Adrenal gland (tissue), 12 donors: ENCODE data around the gene USP40. TPM values are rescaled to one million over a fixed set of nuclear protein-coding genes. Genes with fewer than 3 reads are reported as not detected.
A peak's percentile ranks its signal among the peaks of the same experiment; 100 is the strongest.

Experiments
- DNase-seq, 7 donors: peaks; one replicate each; pipeline ENCODE4 v3.0.0-alpha.2; 2019 to 2020
- H3K27ac ChIP-seq, 5 donors: fragments of 200-600 bp; sonication (generic) in 4 of 5; 1 replicate in 3 of 5; 2 replicates in 2 of 5; pipeline versions ENCODE4 v1.5.1 to v1.8.0; 2016 to 2020; ENCODE audit warnings: mild to moderate bottlenecking in 1 of 5
- H3K27me3 ChIP-seq: fragments of 200-600 bp; 2 replicates; pipeline ENCODE4 v1.8.0; 2021
- H3K36me3 ChIP-seq, 2 donors: fragments of 200-600 bp; replicated peaks in 1 of 2; 1 replicate in 1 of 2; 2 replicates in 1 of 2; pipeline versions ENCODE4 v1.5.1 to v1.8.0; 2018 to 2022
- H3K4me1 ChIP-seq, 2 donors: fragments of 200-600 bp; replicated peaks in 1 of 2; 1 replicate in 1 of 2; 2 replicates in 1 of 2; pipeline versions ENCODE4 v1.5.1 to v1.8.0; 2018 to 2021
- H3K4me3 ChIP-seq, 4 donors: fragments of 200-600 bp; sonication (generic) in 3 of 4; one replicate each; pipeline ENCODE4 v1.5.1; 2016 to 2018
- H3K9me3 ChIP-seq, 3 donors: fragments of 200-600 bp; sonication (generic) in 1 of 3; replicated peaks in 1 of 3; 1 replicate in 2 of 3; 2 replicates in 1 of 3; pipeline versions ENCODE4 v1.5.1 to v1.8.0; 2016 to 2021
- CTCF ChIP-seq, 6 experiments: fragments of 450-650 bp in 4 of 6; fragments of 200-600 bp in 2 of 6; sonication (generic) in 1 of 6; IDR thresholded peaks; 1 replicate in 5 of 6; 2 replicates in 1 of 6; pipeline versions ENCODE4 v1.5.1 to v1.8.0; 2016 to 2021; ENCODE audit warnings: antibody characterized with exemption in 6 of 6, mild to moderate bottlenecking in 2 of 6, moderate library complexity in 1 of 6
- POLR2A ChIP-seq, 2 donors: fragments of 450-650 bp; IDR thresholded peaks; one replicate each; pipeline ENCODE4 v1.6.1; 2017; ENCODE audit warnings: antibody characterized with exemption in 2 of 2, mild to moderate bottlenecking in 2 of 2, moderate library complexity in 1 of 2
- WGBS, 4 donors: extraction: QIAGEN DNeasy Blood & Tissue Kit in 2 of 4; methylation state at CpG; one replicate each; pipeline versions ENCODE4 v1.1.5 to v1.1.7; 2013 to 2017; 5-methylcytosine and 5-hydroxymethylcytosine counted together
- intact Hi-C, 2 donors: fragments of 100-400 bp; cut with DNase I; formaldehyde crosslinking; loops; one replicate each; pipeline versions ENCODE4 v1.14.1 to v1.15.0; 2022 to 2023
- polyA plus RNA-seq, 3 donors: library from polyadenylated mRNA; stranded (reverse); fragments of 200-250 nt in 2 of 3; fragments of 350-450 nt in 1 of 3; fragmentation: Illumina TruSeq in 1 of 3; extraction: RNeasy Lipid Tissue Mini Kit (QIAGEN cat#74804) in 1 of 3; gene quantifications; one replicate each; pipeline ENCODE4 v1.2.3, GENCODE V29; 2013 to 2014
- total RNA-seq, 9 donors: library from RNA; depleted of rRNA in 4 of 9; stranded (reverse); fragments of >200 nt in 4 of 9; fragments of 120-200 nt in 1 of 9; fragmentation: NEBNext Ultra II Directional in 1 of 9; extraction: Animal tissue kit (Norgen Biotek cat#: 25700) in 1 of 9; gene quantifications; one replicate each; pipeline versions ENCODE4 v1.1.0 to v1.2.4, GENCODE V29; 2013 to 2023
- donor health status: healthy with polysubstance abuse.
- donor health status: Bipolar disorder and iron deficiency.
- donor health status: DM: yes; HTN: yes; CAD: no.
- donor health status: DM: no; HTN: no; CAD: no.
- donor health status: DM: no; HTN: no; CAD: no.
- donor health status: DM: yes; HTN: yes; CAD: no.

USP40 gene
- total and polyA plus RNA-seq, 12 donors, result 25.1 to 98.7 (median 46.3) TPM

DNA sequence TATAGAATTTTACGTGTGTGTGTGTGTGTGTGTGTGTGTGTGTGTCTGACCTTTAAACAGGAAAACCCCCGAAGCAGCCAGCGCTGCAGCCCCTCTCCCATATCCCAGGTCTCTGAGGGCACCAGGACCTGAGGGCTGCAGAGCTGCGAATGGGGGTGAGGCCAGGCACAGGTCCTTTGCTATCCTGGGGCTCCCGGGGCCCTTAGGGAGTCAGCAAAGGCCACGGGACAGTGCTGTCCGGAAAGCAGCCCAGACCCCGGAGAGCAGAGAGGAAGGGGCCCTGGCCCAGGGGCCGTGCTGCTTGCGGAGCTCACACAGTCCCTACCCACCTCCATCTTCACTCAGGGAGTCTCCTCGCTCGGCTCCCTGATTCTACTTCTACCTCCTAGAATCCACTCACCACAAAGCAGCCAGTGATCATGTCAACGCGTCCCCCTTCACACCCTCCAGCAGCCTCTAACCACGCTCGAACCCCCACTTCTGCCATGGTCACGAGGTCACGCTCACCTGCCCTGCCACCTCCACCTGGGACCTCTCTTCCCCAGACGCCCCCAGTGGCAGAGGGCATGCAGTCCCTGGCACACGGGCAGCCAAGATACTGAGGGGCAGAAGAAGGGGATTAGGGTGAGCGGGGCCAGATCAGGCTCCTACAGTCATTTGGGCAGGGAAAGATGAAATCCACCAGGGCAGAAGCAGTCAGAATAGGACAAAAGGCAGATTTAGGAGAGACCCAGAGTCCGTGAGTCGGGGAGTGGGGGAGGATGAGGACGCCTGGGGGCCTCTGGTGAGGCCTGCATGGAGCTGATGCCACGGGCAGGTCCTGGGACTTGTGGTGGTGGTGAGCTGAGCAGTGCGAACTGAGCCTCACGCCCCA is 86.7 kb downstream of the USP40 start:
- no peak overlapping the region for H3K4me3 ChIP-seq
- intact Hi-C loops, result no loop called here
- H3K4me1 ChIP-seq, result no peaks in the 10 kb centered on the region
- DNase-seq, result peak in 2 of 7 donors; percentile 12 to 17
- H3K36me3 ChIP-seq, result peaks cover 0 to 76% of the 10 kb centered on the region in 2 donors
- WGBS, 4 donors, result 90 to 95% (median 95%) methylated on average over 18 to 27 of the region's 27 CpGs
- H3K27me3 ChIP-seq, result no peaks in the 10 kb centered on the region
- TF ChIP-seq POLR2A (IDR thresholded peaks at IDR 0.05), result no peak
- TF ChIP-seq CTCF (IDR thresholded peaks at IDR 0.05), result no peak
- no peak overlapping the region for H3K27ac ChIP-seq
- H3K9me3 ChIP-seq, result no peaks in the 10 kb centered on the region

DNA sequence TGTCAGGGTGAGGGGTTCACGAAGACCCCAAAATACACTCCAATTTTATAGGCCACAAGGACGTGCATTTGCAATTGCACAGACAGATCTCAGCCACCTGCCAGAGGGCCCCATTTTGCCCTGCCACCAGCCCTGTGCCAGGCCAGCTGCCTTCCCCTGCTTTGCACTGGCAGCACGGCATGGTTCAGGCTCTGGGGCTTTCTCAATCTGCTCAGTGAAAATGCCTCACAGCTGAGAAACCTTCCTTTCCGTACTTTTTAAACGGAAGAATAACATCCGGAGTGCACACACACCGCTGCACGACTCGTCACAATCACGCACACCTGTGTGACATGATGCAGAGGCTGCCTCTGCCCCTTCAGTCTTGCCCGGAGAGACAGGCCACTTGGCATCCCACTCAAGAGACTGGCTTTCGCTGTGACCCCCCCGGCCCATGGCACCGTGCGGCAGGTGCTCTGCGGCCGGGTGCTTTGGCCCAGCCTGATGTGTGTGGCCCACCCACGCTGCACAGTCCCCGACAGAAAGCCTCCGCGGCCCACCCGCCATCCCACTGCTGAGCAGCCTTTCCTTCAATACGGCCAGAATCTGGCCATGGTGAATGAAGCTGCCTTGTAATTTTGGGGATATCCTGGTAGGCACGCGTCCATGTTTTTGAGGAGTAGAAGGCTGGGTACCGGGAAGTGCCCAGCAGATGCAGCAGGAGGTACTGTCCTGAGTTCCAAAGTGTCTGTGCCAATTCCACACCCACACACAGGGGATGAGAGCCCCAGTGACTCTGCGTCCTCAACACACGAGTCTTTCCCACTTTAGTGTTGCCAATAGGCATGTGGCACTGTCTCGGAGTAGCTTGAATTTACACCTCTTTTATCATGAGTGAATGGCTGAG is 88.8 kb downstream of the USP40 start:
- peak in 2 of 7 donors; percentile 9 to 45 for DNase-seq
- TF ChIP-seq POLR2A (IDR thresholded peaks at IDR 0.05) (no peak), CTCF (IDR thresholded peaks at IDR 0.05) (no peak)
- peaks cover 0 to 56% of the 10 kb centered on the region in 2 donors for H3K36me3 ChIP-seq

DNA sequence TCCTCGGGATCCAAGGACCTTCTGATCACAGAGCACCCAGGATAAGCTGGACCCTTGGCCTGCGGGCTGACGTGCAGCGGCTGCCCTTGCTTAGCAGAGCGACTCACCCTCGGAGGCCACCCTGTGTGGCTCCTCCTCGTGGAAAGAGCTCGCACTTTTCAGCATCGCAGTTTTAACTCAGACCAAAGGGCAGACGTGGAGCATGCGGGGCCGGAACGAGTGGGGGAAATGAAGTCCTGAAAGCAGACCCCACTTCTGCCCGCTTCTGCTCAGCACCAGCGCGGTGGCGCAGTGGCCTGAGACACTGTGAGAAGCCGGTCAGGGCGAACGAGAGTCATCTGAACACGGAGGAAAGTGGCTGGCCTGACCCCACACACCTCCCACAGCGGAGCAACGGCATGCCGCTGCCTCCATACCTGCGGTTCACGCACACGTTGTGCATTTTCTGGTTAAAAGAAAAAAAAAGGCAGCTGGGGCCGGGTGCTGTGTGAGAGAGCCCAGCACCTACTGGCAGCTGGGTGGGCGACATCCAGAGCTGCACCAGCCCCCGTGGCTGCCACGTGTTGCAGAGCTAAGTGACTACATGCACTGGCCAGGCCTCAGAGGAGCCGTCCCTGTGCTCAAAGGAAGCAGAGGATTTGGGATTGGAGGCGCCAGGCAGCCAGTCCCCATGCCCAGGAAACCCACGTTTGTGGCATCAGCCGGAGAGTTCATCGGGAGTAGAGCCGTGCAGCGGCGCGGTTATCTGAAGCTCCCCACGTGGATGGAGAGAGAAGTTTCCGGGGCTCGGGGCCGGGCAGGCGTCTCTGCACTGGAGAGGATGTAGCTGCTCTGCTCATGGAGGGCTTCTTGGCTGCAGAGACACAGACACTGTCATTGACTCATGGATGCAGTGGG is 89.7 kb downstream of the USP40 start:
- peak in 4 of 7 donors; percentile 8 to 45 (median 14) for DNase-seq
- 94 to 95% (median 95%) methylated on average over 38 to 45 of the region's 45 CpGs for WGBS, 4 donors
- intact Hi-C loops, result no loop called here

More for the DNA sequence above, 88.8 kb downstream of the USP40 start:
- intact Hi-C loops, result no loop called here
- H3K27me3 ChIP-seq, result no peaks in the 10 kb centered on the region
- no peaks in the 10 kb centered on the region for H3K4me1 ChIP-seq
- no peak overlapping the region for H3K4me3 ChIP-seq
- WGBS, 4 donors, result 95 to 97% (median 95%) methylated on average over 8 to 29 of the region's 29 CpGs
- no peak overlapping the region for H3K27ac ChIP-seq
- no peaks in the 10 kb centered on the region for H3K9me3 ChIP-seq

More for the DNA sequence above, 89.7 kb downstream of the USP40 start:
- H3K27ac ChIP-seq, result no peak overlapping the region
- H3K4me1 ChIP-seq, result no peaks in the 10 kb centered on the region
- H3K27me3 ChIP-seq, result no peaks in the 10 kb centered on the region
- no peaks in the 10 kb centered on the region for H3K9me3 ChIP-seq
- TF ChIP-seq POLR2A (IDR thresholded peaks at IDR 0.05) (no peak), CTCF (IDR thresholded peaks at IDR 0.05) (no peak)
- no peak overlapping the region for H3K4me3 ChIP-seq
- peaks cover 0 to 47% of the 10 kb centered on the region in 2 donors for H3K36me3 ChIP-seq
